Osteocyte (in vitro differentiated cells): ENCODE data around the gene ZNF384. TPM values are rescaled to one million over a fixed set of nuclear protein-coding genes. Genes with fewer than 3 reads are reported as not detected.
A peak's percentile ranks its signal among the peaks of the same experiment; 100 is the strongest.

Source experiments
- DNase-seq: peaks from one replicate; pipeline ENCODE4 v3.0.0; 2021; ENCODE audit warnings: mixed read lengths; ENCODE audit not compliant: unreplicated experiment; ENCODE audit errors: extremely low spot score
- H3K27ac Mint-ChIP-seq: one replicate; pipeline ENCODE4 v1.8.0; 2021; ENCODE audit warnings: mild to moderate bottlenecking, mixed read lengths; ENCODE audit not compliant: unreplicated experiment
- H3K27me3 Mint-ChIP-seq: one replicate; pipeline ENCODE4 v1.8.0; 2021; ENCODE audit warnings: mixed read lengths; ENCODE audit not compliant: unreplicated experiment
- H3K36me3 Mint-ChIP-seq: one replicate; pipeline ENCODE4 v1.8.0; 2021; ENCODE audit warnings: mixed read lengths; ENCODE audit not compliant: unreplicated experiment
- H3K4me1 Mint-ChIP-seq: one replicate; pipeline ENCODE4 v1.8.0; 2021; ENCODE audit warnings: mixed read lengths; ENCODE audit not compliant: unreplicated experiment
- H3K4me3 Mint-ChIP-seq: one replicate; pipeline ENCODE4 v1.8.0; 2021; ENCODE audit warnings: mild to moderate bottlenecking, moderate library complexity, mixed read lengths; ENCODE audit not compliant: unreplicated experiment
- H3K9me3 Mint-ChIP-seq: one replicate; pipeline ENCODE4 v1.8.0; 2021; ENCODE audit warnings: mixed read lengths; ENCODE audit not compliant: unreplicated experiment
- CTCF ChIP-seq: fragments of 200-600 bp; sonication (generic); IDR thresholded peaks from 2 replicates; pipeline ENCODE4 v1.5.0; 2021; ENCODE audit warnings: antibody characterized with exemption, mild to moderate bottlenecking, moderate library complexity
- total RNA-seq: library from RNA; stranded (reverse); gene quantifications from 2 replicates; pipeline ENCODE4 v1.2.1, GENCODE V29; 2021

ZNF384 gene
- total RNA-seq, 1 donor from 2014 or later, result 66.6 TPM

DNA sequence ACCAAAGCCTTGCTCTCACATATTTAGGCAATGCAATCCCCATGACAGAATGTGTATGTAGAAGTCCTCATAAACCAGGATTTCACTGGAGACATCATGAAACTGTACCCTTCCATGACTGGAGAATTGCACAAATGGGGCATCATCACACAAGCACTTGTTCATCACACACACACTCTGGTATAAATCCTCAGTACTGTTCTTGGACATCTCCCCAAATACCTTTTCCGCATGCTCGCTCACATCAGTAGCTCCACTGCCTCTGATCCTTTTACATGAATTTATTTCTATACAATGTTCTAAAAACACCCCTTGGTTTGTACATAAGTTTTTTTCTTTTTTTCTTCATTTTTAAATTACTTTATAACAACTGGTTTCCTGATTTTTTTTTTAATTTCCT, 23.0 kb downstream of the ZNF384 start:
- H3K9me3 Mint-ChIP-seq, result no peaks in the 10 kb centered on the region
- DNase-seq, result no peak
- H3K4me3 Mint-ChIP-seq, result no peak overlapping the region
- H3K4me1 Mint-ChIP-seq, result peaks cover 19% of the 10 kb centered on the region
- no peaks in the 10 kb centered on the region for H3K27me3 Mint-ChIP-seq
- no peak for TF ChIP-seq CTCF
- peaks cover 34% of the 10 kb centered on the region for H3K36me3 Mint-ChIP-seq
- no peak overlapping the region for H3K27ac Mint-ChIP-seq

DNA sequence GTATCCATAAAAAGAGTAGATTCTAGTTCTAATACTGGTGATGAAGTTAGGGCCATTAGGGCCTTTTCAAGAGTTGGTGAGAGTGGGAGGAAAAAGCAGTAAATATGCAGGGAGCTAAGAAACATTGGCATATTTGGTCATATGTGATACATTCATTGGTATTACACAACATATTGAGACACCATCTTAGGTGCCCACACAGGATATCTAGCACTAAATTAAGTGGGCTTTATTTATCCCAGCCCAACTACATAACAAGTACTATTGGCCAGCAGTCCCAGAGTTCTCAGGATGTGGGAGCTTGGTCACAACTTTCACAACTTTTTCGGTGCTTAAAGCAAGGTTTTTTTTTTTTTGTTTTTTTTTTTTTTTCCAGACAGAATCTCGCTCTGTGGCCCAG, 24.3 kb downstream of the ZNF384 start:
- no peak for TF ChIP-seq CTCF
- DNase-seq, result no peak
- Mint-ChIP-seq H3K27me3 (no peaks in the 10 kb centered on the region), H3K27ac (no peak overlapping the region), H3K4me3 (no peak overlapping the region), H3K4me1 (peaks cover 19% of the 10 kb centered on the region), H3K36me3 (peaks cover 23% of the 10 kb centered on the region), H3K9me3 (no peaks in the 10 kb centered on the region)

DNA sequence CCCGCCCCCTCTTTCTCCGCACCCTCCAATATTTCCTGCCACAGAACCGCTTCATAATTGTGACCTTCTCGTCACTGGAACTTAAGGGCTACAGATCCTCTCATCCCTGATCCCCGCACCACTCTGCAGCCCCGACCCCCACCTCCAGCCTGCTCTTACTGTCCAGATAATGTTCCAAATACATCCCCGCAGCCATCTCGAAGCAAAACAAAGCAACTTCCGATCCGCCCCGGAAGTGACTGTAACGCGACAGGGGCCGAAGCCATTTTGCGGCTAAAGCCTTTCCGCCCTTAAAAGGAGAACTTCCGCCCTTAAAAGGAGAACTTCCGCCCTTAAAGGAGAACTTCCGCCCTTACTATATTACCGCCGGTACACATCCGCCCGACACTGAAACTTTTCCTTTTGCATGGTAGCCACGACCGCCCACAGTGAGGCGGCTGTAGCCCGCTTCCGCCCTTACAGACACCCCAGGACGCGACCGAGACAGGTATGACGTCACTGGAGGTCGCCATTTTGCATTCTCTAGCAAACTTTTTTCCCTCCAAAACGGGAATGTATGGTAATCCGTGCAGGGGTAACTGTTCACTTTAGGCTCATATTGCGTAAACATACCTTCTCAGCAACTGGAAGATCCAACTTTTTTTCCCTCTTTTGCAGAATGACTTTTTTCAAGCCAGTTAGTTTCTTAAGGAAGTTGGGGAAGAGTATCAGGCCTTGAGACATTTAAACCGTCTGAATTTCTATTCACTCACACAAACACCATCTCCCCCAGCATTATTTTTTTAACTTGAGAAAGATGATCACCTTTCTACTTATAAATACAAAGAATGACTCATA, 26.1 kb downstream of the ZNF384 start, which contains the start of gene ING4:
ING4 (minus strand) TSS at position 214 of the 837 bp plus-strand sequence; CDS start at position 196, 18 bp downstream.
- H3K9me3 Mint-ChIP-seq, result no peaks in the 10 kb centered on the region
- peak within 1 kb of the TSS; percentile 90 for H3K4me3 Mint-ChIP-seq
- no peaks in the 10 kb centered on the region for H3K27me3 Mint-ChIP-seq
- H3K27ac Mint-ChIP-seq, result peak within 1 kb of the TSS; percentile 96
- H3K36me3 Mint-ChIP-seq, result peaks cover 16% of the 10 kb centered on the region
- no peak for TF ChIP-seq CTCF
- peak; percentile 98 for DNase-seq
- H3K4me1 Mint-ChIP-seq, result peaks cover 19% of the 10 kb centered on the region

- Mint-ChIP-seq H3K4me1 (peaks cover 19% of the 10 kb centered on the region), H3K27ac (peak overlapping the region; percentile 96), H3K9me3 (no peaks in the 10 kb centered on the region), H3K27me3 (no peaks in the 10 kb centered on the region), H3K36me3 (peaks cover 10% of the 10 kb centered on the region), H3K4me3 (peak overlapping the region; percentile 90)
- TF ChIP-seq CTCF, result no peak
- DNase-seq, result no peak
These were observed 26.6 kb downstream of the ZNF384 start for GRCh38 chr12:6662602-6662905.

- Mint-ChIP-seq H3K36me3 (peaks cover 35% of the 10 kb centered on the region), H3K9me3 (no peaks in the 10 kb centered on the region), H3K27ac (no peak overlapping the region), H3K4me1 (no peaks in the 10 kb centered on the region), H3K27me3 (no peaks in the 10 kb centered on the region), H3K4me3 (no peak overlapping the region)
- TF ChIP-seq CTCF, result no peak
- DNase-seq, result no peak
These were observed 35.2 kb downstream of the ZNF384 start for GRCh38 chr12:6653987-6654386.
